Gastroesophageal sphincter (tissue), 4 donors: Measurements from ENCODE around the gene CDH3. TPM values are rescaled to one million over a fixed set of nuclear protein-coding genes. Genes with fewer than 3 reads are reported as not detected.

Source experiments
- ATAC-seq: fragments of 150-250 bp; one replicate; pipeline ENCODE4 v1.9.1; 2016; ENCODE audit warnings: mild to moderate bottlenecking, moderate library complexity
- H3K27ac ChIP-seq, 4 donors: fragments of 200-600 bp; sonication (generic) in 3 of 4; 1 replicate in 3 of 4; 2 replicates in 1 of 4; pipeline ENCODE4 v1.5.1; 2016 to 2019
- H3K27me3 ChIP-seq: fragments of 200-600 bp; sonication (generic); one replicate; pipeline ENCODE4 v1.5.1; 2019
- H3K36me3 ChIP-seq, 2 donors: fragments of 200-600 bp; sonication (generic); one replicate each; pipeline ENCODE4 v1.5.1; 2019; ENCODE audit warnings: control low read depth in 1 of 2
- H3K4me1 ChIP-seq, 3 donors: fragments of 200-600 bp; sonication (generic); 1 replicate in 2 of 3; 2 replicates in 1 of 3; pipeline ENCODE4 v1.5.1; 2016 to 2019; ENCODE audit warnings: control low read depth in 2 of 3
- H3K4me3 ChIP-seq, 2 donors: fragments of 200-600 bp; sonication (generic); one replicate each; pipeline ENCODE4 v1.5.1; 2019; ENCODE audit warnings: mild to moderate bottlenecking in 1 of 2, moderate library complexity in 1 of 2
- H3K9me3 ChIP-seq, 3 donors: fragments of 200-600 bp; sonication (generic); one replicate each; pipeline ENCODE4 v1.5.1; 2017 to 2019; ENCODE audit warnings: control low read depth in 2 of 3
- CTCF ChIP-seq, 4 experiments: fragments of 200-600 bp in 2 of 4; fragments of 450-650 bp in 2 of 4; sonication (generic) in 1 of 4; IDR thresholded peaks; one replicate each; pipeline ENCODE4 v1.5.1; 2017 to 2019; ENCODE audit warnings: antibody characterized with exemption in 4 of 4, mild to moderate bottlenecking in 2 of 4, moderate library complexity in 2 of 4
- EP300 ChIP-seq: sonication (generic); formaldehyde crosslinking; IDR thresholded peaks from one replicate; pipeline ENCODE4 v1.6.1; 2017; ENCODE audit warnings: antibody characterized with exemption, mild to moderate bottlenecking
- POLR2A ChIP-seq, 2 donors: fragments of 450-650 bp; IDR thresholded peaks; one replicate each; pipeline ENCODE4 v1.6.1; 2017; ENCODE audit warnings: antibody characterized with exemption in 2 of 2, mild to moderate bottlenecking in 2 of 2, moderate library complexity in 1 of 2
- POLR2AphosphoS5 ChIP-seq: sonication (generic); formaldehyde crosslinking; IDR thresholded peaks from one replicate; pipeline ENCODE4 v1.6.1; 2017; ENCODE audit warnings: antibody characterized with exemption
- WGBS, 2 donors: methylation state at CpG; one replicate each; pipeline ENCODE4 v1.1.5; 2018; ENCODE audit warnings: low coverage in 1 of 2; 5-methylcytosine and 5-hydroxymethylcytosine counted together
- total RNA-seq, 4 donors: library from RNA; depleted of rRNA; stranded (reverse); fragments of >200 nt; gene quantifications; one replicate each; pipeline ENCODE4 v1.1.0, GENCODE V29; 2016

Gene CDH3
- total RNA-seq, 4 donors from 2014 or later = 0.12 to 10.3 (median 4.6) TPM

DNA sequence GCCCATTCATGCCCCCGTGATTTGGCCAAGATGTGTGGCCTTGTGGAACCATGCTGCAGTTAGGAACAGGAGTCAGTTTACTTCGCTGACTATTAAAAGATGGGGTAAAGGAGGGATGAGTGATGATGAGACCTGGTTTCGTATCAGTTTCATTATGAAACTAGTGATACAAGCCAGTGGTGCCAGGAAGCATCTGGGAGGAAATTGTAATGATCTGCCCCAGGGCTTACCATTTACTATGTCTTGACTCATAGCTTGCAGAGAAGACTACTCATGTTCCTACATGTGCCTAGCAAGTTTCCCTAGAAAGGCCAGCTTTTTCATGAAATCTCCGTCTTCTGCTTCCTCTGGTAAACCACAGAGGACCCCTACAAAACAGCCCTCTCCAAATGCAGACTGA, 23.2 kb downstream of the CDH3 start:
- Histone ChIP-seq H3K4me1 (no peaks in the 10 kb centered on the region), H3K4me3 (no peak overlapping the region), H3K9me3 (no peaks in the 10 kb centered on the region), H3K27me3 (no peaks in the 10 kb centered on the region), H3K27ac (no peak overlapping the region), H3K36me3 (no peaks in the 10 kb centered on the region)
- ATAC-seq = no peak
- TF ChIP-seq POLR2AphosphoS5 (no peak), POLR2A (IDR thresholded peaks at IDR 0.05) (no peak), CTCF (IDR thresholded peaks at IDR 0.05) (no peak), EP300 (no peak)
- 83 to 86% methylated on average over 2 to 4 of the region's 4 CpGs for WGBS, 2 donors

DNA sequence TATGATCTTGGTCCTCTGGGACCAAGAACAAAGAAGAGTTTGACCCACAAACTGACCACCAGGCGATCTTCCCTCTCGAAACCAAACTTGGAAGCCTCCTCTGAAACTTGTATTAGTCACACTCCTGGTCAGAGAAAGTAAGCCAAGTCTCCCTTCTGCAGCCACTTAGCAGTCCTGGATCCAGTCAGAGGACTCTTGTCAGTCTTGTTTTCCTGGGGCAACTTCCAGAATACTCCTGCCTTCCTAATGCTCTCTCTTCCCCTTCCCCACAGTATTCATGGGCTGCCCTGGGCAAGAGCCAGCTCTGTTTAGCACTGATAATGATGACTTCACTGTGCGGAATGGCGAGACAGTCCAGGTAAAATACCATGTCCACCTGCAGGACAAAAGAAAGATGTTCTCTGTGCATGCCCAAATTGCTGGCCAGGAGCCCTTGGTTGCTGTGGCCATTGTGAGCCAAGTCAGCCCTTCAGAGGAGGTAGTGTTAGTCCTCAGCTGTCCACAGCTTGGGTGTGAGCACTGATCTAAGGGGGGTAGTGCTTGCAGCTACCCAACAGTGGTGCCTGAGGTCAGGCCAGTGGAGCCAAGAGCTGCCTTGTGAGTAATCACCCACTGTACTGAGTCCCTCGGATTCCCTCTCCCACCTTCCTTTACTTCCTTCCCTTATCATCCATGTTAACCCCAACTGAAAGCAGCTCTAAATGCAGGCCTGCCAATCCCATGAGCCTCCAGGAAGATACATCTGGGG, 31.2 kb downstream of the CDH3 start:
- Histone ChIP-seq H3K9me3 (no peaks in the 10 kb centered on the region), H3K4me1 (no peaks in the 10 kb centered on the region), H3K27me3 (no peaks in the 10 kb centered on the region), H3K27ac (no peak overlapping the region), H3K4me3 (no peak overlapping the region), H3K36me3 (no peaks in the 10 kb centered on the region)
- ATAC-seq = no peak
- 72% methylated on average over 5 of the region's 5 CpGs; no CpG with 5 or more reads in 1 of the 2 donors for WGBS, 2 donors
- no peak for TF ChIP-seq EP300
- no peak for TF ChIP-seq POLR2A (IDR thresholded peaks at IDR 0.05)
- no peak for TF ChIP-seq CTCF (IDR thresholded peaks at IDR 0.05)
- TF ChIP-seq POLR2AphosphoS5 = no peak

DNA sequence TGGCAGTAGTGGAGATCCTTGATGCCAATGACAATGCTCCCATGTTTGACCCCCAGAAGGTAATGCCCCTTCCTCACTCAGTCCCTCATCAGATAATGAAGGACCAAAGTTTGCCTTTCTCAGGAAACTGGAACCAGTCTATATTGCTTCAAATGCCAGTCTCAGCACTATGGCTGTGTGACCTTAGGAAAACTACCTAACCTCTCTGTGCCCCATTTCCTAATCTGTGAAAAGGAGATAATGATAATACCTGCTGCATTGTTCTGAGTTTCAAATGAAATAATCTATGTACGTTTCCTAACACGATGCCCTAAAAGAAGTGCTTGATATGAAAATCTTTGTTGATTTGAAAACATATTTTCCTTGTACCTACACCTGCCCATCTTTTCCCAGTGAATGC, 35.9 kb downstream of the CDH3 start:
- Histone ChIP-seq H3K27me3 (no peaks in the 10 kb centered on the region), H3K27ac (no peak overlapping the region), H3K4me1 (no peaks in the 10 kb centered on the region), H3K9me3 (no peaks in the 10 kb centered on the region), H3K4me3 (no peak overlapping the region), H3K36me3 (no peaks in the 10 kb centered on the region)
- 93 to 100% methylated on average over 2 of the region's 2 CpGs for WGBS, 2 donors
- ATAC-seq = no peak
- TF ChIP-seq EP300 (no peak), POLR2A (IDR thresholded peaks at IDR 0.05) (no peak), CTCF (IDR thresholded peaks at IDR 0.05) (no peak), POLR2AphosphoS5 (no peak)

- H3K4me3 ChIP-seq = no peak overlapping the region
- no peak for TF ChIP-seq POLR2A (IDR thresholded peaks at IDR 0.05)
- TF ChIP-seq POLR2AphosphoS5 = no peak
- TF ChIP-seq EP300 = no peak
- no peak for TF ChIP-seq CTCF (IDR thresholded peaks at IDR 0.05)
- H3K36me3 ChIP-seq = no peaks in the 10 kb centered on the region
- no peak overlapping the region for H3K27ac ChIP-seq
- H3K27me3 ChIP-seq = no peaks in the 10 kb centered on the region
- ATAC-seq = no peak
- no peaks in the 10 kb centered on the region for H3K4me1 ChIP-seq
- no peaks in the 10 kb centered on the region for H3K9me3 ChIP-seq
- WGBS, 2 donors = 88 to 97% methylated on average over 6 to 10 of the region's 22 CpGs
These were observed 40.8 kb downstream of the CDH3 start for GRCh38 chr16:68685685-68686478.

DNA sequence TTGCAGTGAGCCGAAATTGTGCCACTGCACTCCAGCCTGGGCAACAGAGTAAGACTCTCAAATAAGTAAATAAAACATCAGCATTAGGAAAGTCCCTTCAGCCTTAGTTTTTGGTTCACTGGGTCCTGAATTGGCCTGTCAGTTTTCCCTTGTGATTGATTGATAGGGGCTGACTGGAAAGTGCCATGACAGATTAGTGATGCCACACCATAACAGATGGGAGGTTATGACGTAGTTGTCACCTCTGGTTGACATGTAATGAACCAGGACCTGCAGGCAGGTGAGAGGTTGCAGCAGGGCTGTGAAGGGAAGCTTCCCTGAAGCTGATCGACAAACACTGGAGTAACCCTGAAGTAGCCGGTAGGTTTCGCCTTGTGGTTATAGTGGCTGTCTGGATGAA, 41.8 kb downstream of the CDH3 start:
- Histone ChIP-seq H3K4me3 (no peak overlapping the region), H3K4me1 (no peaks in the 10 kb centered on the region), H3K9me3 (no peaks in the 10 kb centered on the region), H3K27ac (no peak overlapping the region), H3K27me3 (no peaks in the 10 kb centered on the region), H3K36me3 (no peaks in the 10 kb centered on the region)
- no peak for TF ChIP-seq POLR2A (IDR thresholded peaks at IDR 0.05)
- ATAC-seq = no peak
- 86 to 90% methylated on average over 2 to 5 of the region's 5 CpGs for WGBS, 2 donors
